Upper lobe of left lung (tissue), 4 donors: ENCODE measurements around the gene PRKAG2.

Experiments used
- EP300 ChIP-seq, 4 donors: sonication (generic); formaldehyde crosslinking; IDR thresholded peaks; one replicate each; pipeline ENCODE4 v1.5.1; 2017; ENCODE audit warnings: antibody characterized with exemption in 4 of 4, control low read depth in 2 of 4
- POLR2A ChIP-seq, 4 donors: fragments of 450-650 bp; IDR thresholded peaks; one replicate each; pipeline ENCODE4 v1.5.1; 2016 to 2017; ENCODE audit warnings: antibody characterized with exemption in 4 of 4, mild to moderate bottlenecking in 2 of 4
- POLR2AphosphoS5 ChIP-seq, 2 donors: sonication (generic); formaldehyde crosslinking; IDR thresholded peaks; one replicate each; pipeline ENCODE4 v1.5.1; 2017; ENCODE audit warnings: antibody characterized with exemption in 2 of 2
- TF ChIP-seq, protein P1 (sequence below), 6 experiments: fragments of 450-650 bp in 4 of 6; fragments of 200-600 bp in 2 of 6; sonication (generic) in 2 of 6; IDR thresholded peaks; one replicate each; pipeline ENCODE4 v1.5.1; 2016 to 2019; ENCODE audit warnings: antibody characterized with exemption in 6 of 6

DNA sequence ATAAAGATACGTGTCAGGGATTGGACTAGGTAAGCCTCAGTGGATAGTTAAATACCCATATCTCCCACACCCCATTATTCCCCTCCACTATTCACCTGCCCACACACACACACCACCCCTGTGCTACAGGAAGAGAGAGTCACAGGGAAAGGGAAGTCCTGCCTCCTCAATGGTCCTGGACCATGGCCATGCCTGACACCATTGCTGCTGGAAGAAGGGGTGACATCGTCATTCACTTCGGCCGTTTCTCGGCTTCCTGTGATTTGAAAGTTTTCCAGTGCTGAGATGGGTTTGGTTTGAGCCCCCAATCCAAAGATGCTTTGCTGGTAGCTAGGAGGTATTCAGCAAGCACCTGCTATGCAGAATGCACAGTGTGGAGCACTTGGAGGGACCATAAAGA, 18.5 kb downstream of the PRKAG2 start:
- TF ChIP-seq, protein P1, sequence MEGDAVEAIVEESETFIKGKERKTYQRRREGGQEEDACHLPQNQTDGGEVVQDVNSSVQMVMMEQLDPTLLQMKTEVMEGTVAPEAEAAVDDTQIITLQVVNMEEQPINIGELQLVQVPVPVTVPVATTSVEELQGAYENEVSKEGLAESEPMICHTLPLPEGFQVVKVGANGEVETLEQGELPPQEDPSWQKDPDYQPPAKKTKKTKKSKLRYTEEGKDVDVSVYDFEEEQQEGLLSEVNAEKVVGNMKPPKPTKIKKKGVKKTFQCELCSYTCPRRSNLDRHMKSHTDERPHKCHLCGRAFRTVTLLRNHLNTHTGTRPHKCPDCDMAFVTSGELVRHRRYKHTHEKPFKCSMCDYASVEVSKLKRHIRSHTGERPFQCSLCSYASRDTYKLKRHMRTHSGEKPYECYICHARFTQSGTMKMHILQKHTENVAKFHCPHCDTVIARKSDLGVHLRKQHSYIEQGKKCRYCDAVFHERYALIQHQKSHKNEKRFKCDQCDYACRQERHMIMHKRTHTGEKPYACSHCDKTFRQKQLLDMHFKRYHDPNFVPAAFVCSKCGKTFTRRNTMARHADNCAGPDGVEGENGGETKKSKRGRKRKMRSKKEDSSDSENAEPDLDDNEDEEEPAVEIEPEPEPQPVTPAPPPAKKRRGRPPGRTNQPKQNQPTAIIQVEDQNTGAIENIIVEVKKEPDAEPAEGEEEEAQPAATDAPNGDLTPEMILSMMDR (IDR thresholded peaks at IDR 0.05), result no peak
- no peak for TF ChIP-seq POLR2A (IDR thresholded peaks at IDR 0.05)
- no peak for TF ChIP-seq EP300 (IDR thresholded peaks at IDR 0.05)
- no peak for TF ChIP-seq POLR2AphosphoS5 (IDR thresholded peaks at IDR 0.05)
